Measurements from ENCODE around the gene VPS33A. TPM values are rescaled to one million over a fixed set of nuclear protein-coding genes. Genes with fewer than 3 reads are reported as not detected.

Gene VPS33A
- 23.4 TPM for polyA plus RNA-seq (2013, experiment 1 of 2)
- 23.7 TPM for polyA plus RNA-seq (2013, experiment 2 of 2)

- DNase-seq, result peak; percentile 99
- H3K79me2 ChIP-seq (ENCODE audit: control insufficient read depth, insufficient read depth, low read length), result no peaks in the 10 kb centered on the region
- no peak within 1 kb of the TSS for H4K8ac ChIP-seq (ENCODE audit: low read depth, low read length)
- no peaks in the 10 kb centered on the region for H3K36me3 ChIP-seq (ENCODE audit: control insufficient read depth, insufficient read depth, low read length)
- H3K18ac ChIP-seq (ENCODE audit: low read length), result peak within 1 kb of the TSS; percentile 2
- H4K5ac ChIP-seq (ENCODE audit: low read length), result no peak within 1 kb of the TSS
- H3K4me2 ChIP-seq (ENCODE audit: low read length), result peak within 1 kb of the TSS; percentile 87
- H3K56ac ChIP-seq (ENCODE audit: low read length), result peak within 1 kb of the TSS; percentile 98
- peak within 1 kb of the TSS; percentile 87 for H3K9ac ChIP-seq (ENCODE audit: low read length)
- H3K27ac ChIP-seq (ENCODE audit: low read depth, low read length), result peak within 1 kb of the TSS; percentile 15
- H2BK120ac ChIP-seq (ENCODE audit: low read depth, low read length), result no peak within 1 kb of the TSS
- no peak within 1 kb of the TSS for H3K23ac ChIP-seq (ENCODE audit: low read length)
- no peaks in the 10 kb centered on the region for H3K4me1 ChIP-seq (ENCODE audit: control insufficient read depth, low read depth, low read length)
- no peak within 1 kb of the TSS for H2AK5ac ChIP-seq (ENCODE audit: low read length)
- H3K4me3 ChIP-seq (ENCODE audit: low read length), result peak within 1 kb of the TSS; percentile 89
- H2BK15ac ChIP-seq (replicated peaks; ENCODE audit: low read depth), result no peak within 1 kb of the TSS
- H2BK5ac ChIP-seq (ENCODE audit: low read length), result peak within 1 kb of the TSS; percentile 64
- peak within 1 kb of the TSS; percentile 17 for H3K4ac ChIP-seq (ENCODE audit: low read depth, low read length)
- no peaks in the 10 kb centered on the region for H3K27me3 ChIP-seq (ENCODE audit: insufficient read depth, low read length, poor library complexity)
- no CpG with 5 or more reads among the region's 56 CpGs for WGBS (ENCODE audit: extremely low coverage, insufficient coverage, low lambda C conversion rate)
- no peaks in the 10 kb centered on the region for H3K79me1 ChIP-seq (ENCODE audit: low read length)
Measured at GRCh38 chr12:122266230-122266901, at the start of gene VPS33A. VPS33A (minus strand) TSS chr12:122266494; CDS start chr12:122266408, 86 bp downstream.

- Histone ChIP-seq H3K27me3 (ENCODE audit: insufficient read depth, low read length, poor library complexity) (no peaks in the 10 kb centered on the region), H2BK5ac (ENCODE audit: low read length) (no peak overlapping the region), H3K79me1 (ENCODE audit: low read length) (no peaks in the 10 kb centered on the region), H3K23ac (ENCODE audit: low read length) (no peak overlapping the region), H2AK5ac (ENCODE audit: low read length) (no peak overlapping the region), H3K27ac (ENCODE audit: low read depth, low read length) (no peak overlapping the region), H2BK15ac (replicated peaks; ENCODE audit: low read depth) (no peak overlapping the region), H3K4ac (ENCODE audit: low read depth, low read length) (no peak overlapping the region), H3K4me2 (ENCODE audit: low read length) (no peak overlapping the region), H4K5ac (ENCODE audit: low read length) (no peak overlapping the region), H3K9ac (ENCODE audit: low read length) (no peak overlapping the region), H3K56ac (ENCODE audit: low read length) (no peak overlapping the region), H3K79me2 (ENCODE audit: control insufficient read depth, insufficient read depth, low read length) (no peaks in the 10 kb centered on the region), H3K18ac (ENCODE audit: low read length) (no peak overlapping the region), H3K4me3 (ENCODE audit: low read length) (no peak overlapping the region), H3K4me1 (ENCODE audit: control insufficient read depth, low read depth, low read length) (no peaks in the 10 kb centered on the region), H3K36me3 (ENCODE audit: control insufficient read depth, insufficient read depth, low read length) (peaks cover 4% of the 10 kb centered on the region), H2BK120ac (ENCODE audit: low read depth, low read length) (no peak overlapping the region), H4K8ac (ENCODE audit: low read depth, low read length) (no peak overlapping the region)
- no peak for DNase-seq
- WGBS (ENCODE audit: extremely low coverage, insufficient coverage, low lambda C conversion rate), result no CpG with 5 or more reads among the region's 5 CpGs
Measured at GRCh38 chr12:122312926-122313325, 46.6 kb upstream of the VPS33A start.

DNA sequence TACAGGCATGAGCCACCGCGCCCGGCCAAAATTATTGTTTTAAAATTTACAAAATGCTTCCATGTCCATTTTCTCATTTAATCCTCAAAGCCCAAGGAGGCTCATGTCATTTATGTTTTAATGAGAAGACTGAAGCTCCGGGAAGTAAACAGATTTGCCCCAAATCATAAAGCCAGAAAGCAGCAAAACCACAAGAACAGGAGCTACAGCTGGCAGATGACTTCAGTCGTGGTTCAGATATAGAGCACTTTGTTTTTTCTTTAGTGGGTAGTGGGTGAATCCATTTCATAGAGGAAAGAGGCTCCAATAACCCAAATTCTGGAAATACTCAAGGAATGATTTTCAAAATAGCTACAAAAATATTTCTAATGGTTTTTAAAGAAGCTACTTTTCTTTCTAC lies 45.4 kb upstream of the VPS33A start:
- Histone ChIP-seq H3K79me1 (ENCODE audit: low read length) (no peaks in the 10 kb centered on the region), H2AK5ac (ENCODE audit: low read length) (no peak overlapping the region), H3K18ac (ENCODE audit: low read length) (no peak overlapping the region), H3K27me3 (ENCODE audit: insufficient read depth, low read length, poor library complexity) (no peaks in the 10 kb centered on the region), H3K27ac (ENCODE audit: low read depth, low read length) (no peak overlapping the region), H4K5ac (ENCODE audit: low read length) (no peak overlapping the region), H3K9ac (ENCODE audit: low read length) (no peak overlapping the region), H3K4me2 (ENCODE audit: low read length) (no peak overlapping the region), H3K56ac (ENCODE audit: low read length) (no peak overlapping the region), H3K36me3 (ENCODE audit: control insufficient read depth, insufficient read depth, low read length) (peaks cover 2% of the 10 kb centered on the region), H3K23ac (ENCODE audit: low read length) (no peak overlapping the region), H3K4ac (ENCODE audit: low read depth, low read length) (no peak overlapping the region), H2BK15ac (replicated peaks; ENCODE audit: low read depth) (no peak overlapping the region), H3K4me3 (ENCODE audit: low read length) (no peak overlapping the region), H2BK5ac (ENCODE audit: low read length) (no peak overlapping the region), H3K79me2 (ENCODE audit: control insufficient read depth, insufficient read depth, low read length) (no peaks in the 10 kb centered on the region), H4K8ac (ENCODE audit: low read depth, low read length) (no peak overlapping the region), H3K4me1 (ENCODE audit: control insufficient read depth, low read depth, low read length) (no peaks in the 10 kb centered on the region), H2BK120ac (ENCODE audit: low read depth, low read length) (no peak overlapping the region)
- WGBS (ENCODE audit: extremely low coverage, insufficient coverage, low lambda C conversion rate), result no CpG with 5 or more reads among the region's 5 CpGs
- DNase-seq, result no peak

DNA sequence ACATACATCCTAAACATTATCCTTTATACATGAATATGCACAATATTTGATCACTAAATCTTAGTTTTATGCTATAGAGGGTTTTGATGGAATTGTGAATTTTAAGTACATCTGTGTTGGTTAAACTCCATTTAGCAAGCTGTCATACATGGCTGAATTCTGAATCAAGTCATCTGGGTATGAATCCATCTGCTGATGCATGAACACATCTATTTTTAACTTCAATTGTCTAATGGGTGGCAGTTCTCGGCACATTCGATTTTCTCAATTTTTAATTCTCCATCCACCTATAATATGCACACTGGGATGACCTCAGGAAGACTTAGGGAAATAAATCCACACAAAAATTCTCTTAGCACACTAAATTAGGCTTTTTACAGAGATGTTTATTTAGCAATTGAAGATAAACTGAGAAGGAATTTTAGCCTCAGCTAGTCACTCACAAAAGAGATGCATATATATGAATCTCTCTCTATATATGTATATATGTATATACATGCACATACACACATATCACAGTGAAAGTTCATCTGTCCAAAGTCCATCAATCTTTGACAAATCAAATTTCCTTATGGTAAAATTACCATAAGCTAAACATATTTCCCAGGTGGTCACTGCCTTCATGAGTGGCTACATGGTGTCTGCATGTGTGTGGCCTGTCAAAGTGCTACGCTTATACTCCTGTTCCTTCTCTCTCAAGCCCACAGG lies 44.5 kb upstream of the VPS33A start:
- H4K8ac ChIP-seq (ENCODE audit: low read depth, low read length), result no peak overlapping the region
- H3K56ac ChIP-seq (ENCODE audit: low read length), result no peak overlapping the region
- no peaks in the 10 kb centered on the region for H3K36me3 ChIP-seq (ENCODE audit: control insufficient read depth, insufficient read depth, low read length)
- H3K27me3 ChIP-seq (ENCODE audit: insufficient read depth, low read length, poor library complexity), result no peaks in the 10 kb centered on the region
- whole genome bisulfite sequencing (ENCODE audit: extremely low coverage, insufficient coverage, low lambda C conversion rate), result no CpG with 5 or more reads among the region's 3 CpGs
- H3K79me1 ChIP-seq (ENCODE audit: low read length), result no peaks in the 10 kb centered on the region
- H3K4ac ChIP-seq (ENCODE audit: low read depth, low read length), result no peak overlapping the region
- H4K5ac ChIP-seq (ENCODE audit: low read length), result no peak overlapping the region
- no peak overlapping the region for H3K27ac ChIP-seq (ENCODE audit: low read depth, low read length)
- no peak overlapping the region for H2BK15ac ChIP-seq (replicated peaks; ENCODE audit: low read depth)
- H2AK5ac ChIP-seq (ENCODE audit: low read length), result no peak overlapping the region
- H2BK5ac ChIP-seq (ENCODE audit: low read length), result no peak overlapping the region
- H3K4me3 ChIP-seq (ENCODE audit: low read length), result no peak overlapping the region
- no peak overlapping the region for H2BK120ac ChIP-seq (ENCODE audit: low read depth, low read length)
- no peak overlapping the region for H3K4me2 ChIP-seq (ENCODE audit: low read length)
- H3K4me1 ChIP-seq (ENCODE audit: control insufficient read depth, low read depth, low read length), result no peaks in the 10 kb centered on the region
- DNase-seq, result no peak
- H3K79me2 ChIP-seq (ENCODE audit: control insufficient read depth, insufficient read depth, low read length), result no peaks in the 10 kb centered on the region
- no peak overlapping the region for H3K23ac ChIP-seq (ENCODE audit: low read length)
- no peak overlapping the region for H3K18ac ChIP-seq (ENCODE audit: low read length)
- H3K9ac ChIP-seq (ENCODE audit: low read length), result no peak overlapping the region

DNA sequence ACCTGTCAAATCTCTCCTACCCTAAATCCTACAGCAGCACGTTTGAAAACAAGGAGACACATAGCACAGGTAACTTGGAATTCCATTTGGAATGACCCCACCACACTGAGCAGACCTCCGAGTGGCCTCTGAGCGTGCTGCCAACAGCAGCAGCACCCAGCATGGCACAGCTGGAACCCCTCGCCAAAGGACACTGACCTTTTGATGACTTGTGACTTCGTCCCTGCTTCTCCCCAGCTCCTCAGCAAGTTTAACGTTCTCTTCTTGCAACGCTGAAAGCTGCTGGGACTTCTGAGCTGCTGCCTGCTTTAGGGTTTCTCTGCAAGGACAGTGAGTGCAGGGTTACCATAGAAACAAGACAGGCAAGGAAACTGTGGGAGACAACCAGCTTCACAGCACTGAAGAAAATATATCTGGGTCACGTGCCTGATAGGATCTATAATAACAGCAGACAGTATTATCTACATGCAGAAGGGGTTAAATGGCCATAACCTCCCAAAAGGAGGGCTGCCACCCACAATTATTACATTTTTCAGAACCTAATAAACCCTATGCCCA lies 43.3 kb upstream of the VPS33A start:
- Histone ChIP-seq H3K9ac (ENCODE audit: low read length) (no peak overlapping the region), H3K79me2 (ENCODE audit: control insufficient read depth, insufficient read depth, low read length) (no peaks in the 10 kb centered on the region), H2BK15ac (replicated peaks; ENCODE audit: low read depth) (no peak overlapping the region), H4K5ac (ENCODE audit: low read length) (no peak overlapping the region), H2AK5ac (ENCODE audit: low read length) (no peak overlapping the region), H3K23ac (ENCODE audit: low read length) (no peak overlapping the region), H2BK120ac (ENCODE audit: low read depth, low read length) (no peak overlapping the region), H3K27me3 (ENCODE audit: insufficient read depth, low read length, poor library complexity) (no peaks in the 10 kb centered on the region), H3K27ac (ENCODE audit: low read depth, low read length) (no peak overlapping the region), H3K4me2 (ENCODE audit: low read length) (no peak overlapping the region), H4K8ac (ENCODE audit: low read depth, low read length) (no peak overlapping the region), H3K4me3 (ENCODE audit: low read length) (no peak overlapping the region), H2BK5ac (ENCODE audit: low read length) (no peak overlapping the region), H3K4ac (ENCODE audit: low read depth, low read length) (no peak overlapping the region), H3K4me1 (ENCODE audit: control insufficient read depth, low read depth, low read length) (no peaks in the 10 kb centered on the region), H3K36me3 (ENCODE audit: control insufficient read depth, insufficient read depth, low read length) (no peaks in the 10 kb centered on the region), H3K79me1 (ENCODE audit: low read length) (no peaks in the 10 kb centered on the region), H3K56ac (ENCODE audit: low read length) (no peak overlapping the region), H3K18ac (ENCODE audit: low read length) (no peak overlapping the region)
- no CpG with 5 or more reads among the region's 8 CpGs for WGBS (ENCODE audit: extremely low coverage, insufficient coverage, low lambda C conversion rate)
- DNase-seq, result peak; percentile 5

Data from mesendoderm (in vitro differentiated cells).